DMS79 (cell line): ENCODE data around the gene SCN1A.

Experiments
- DNase-seq: peaks from one replicate; lab custom pipeline; 2025; lab: John Stamatoyannopoulos, UW

SCN1A gene

GRCh38 chr2:165970663-165971062, 157.2 kb downstream of the SCN1A start:
- DNase-seq = no peak

GRCh38 chr2:165969227-165969626, 158.6 kb downstream of the SCN1A start:
- DNase-seq = no peak

DNA sequence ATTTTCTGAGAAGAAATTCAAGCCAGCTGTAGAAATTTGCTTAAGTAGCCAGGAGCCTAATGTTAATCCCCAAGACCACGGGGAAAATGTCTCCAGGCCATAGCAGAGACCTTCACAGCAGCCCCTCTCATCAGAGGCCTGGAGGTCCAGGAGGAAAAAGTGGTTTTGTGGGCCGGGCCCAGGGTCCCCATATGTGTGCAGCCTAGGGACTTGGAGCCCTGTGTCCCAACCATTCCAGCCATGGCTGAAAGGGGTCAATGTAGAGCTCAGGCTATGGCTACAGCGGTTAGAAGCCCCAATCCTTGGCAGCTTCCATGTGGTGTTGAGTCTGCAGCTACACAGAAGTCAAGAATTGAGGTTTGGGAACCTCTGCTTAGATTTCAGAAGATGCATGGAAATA, 160.1 kb downstream of the SCN1A start:
- no peak for DNase-seq

- no peak for DNase-seq
Measured at GRCh38 chr2:165961818-165962217, 166.0 kb downstream of the SCN1A start.

GRCh38 chr2:165959371-165959770, 168.4 kb downstream of the SCN1A start:
- no peak for DNase-seq

DNA sequence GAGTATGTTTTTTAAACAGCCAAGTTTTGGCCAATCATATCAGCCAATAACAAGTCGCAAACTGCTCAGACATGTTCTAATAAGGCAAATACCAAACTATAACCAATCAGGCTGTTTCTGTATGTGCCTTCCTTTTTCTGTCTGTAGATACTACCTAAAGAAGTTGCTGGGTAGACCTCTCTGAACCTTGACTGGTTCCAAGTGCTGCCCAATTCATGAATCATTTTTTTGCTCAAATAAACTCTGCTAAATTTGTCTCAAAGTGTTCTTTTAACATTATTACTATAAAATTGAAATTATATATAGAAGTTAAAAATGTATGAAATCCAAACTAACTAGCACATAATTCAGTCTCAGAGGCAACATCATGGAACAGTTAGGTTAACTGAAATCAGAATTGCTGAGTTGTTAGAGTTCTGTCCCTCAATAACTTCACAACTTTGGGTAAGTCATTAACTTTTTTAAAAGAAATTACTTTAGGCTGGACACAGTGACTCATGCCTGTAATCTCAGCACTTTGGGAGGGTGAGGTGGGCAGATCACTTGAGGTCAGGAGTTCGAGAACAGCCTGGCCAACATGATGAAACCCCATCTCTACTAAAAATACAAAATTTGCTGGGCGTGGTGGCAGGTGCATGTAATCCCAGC, 169.4 kb downstream of the SCN1A start:
- DNase-seq = no peak

GRCh38 chr2:165957030-165957675, 170.7 kb downstream of the SCN1A start:
- DNase-seq = no peak

DNA sequence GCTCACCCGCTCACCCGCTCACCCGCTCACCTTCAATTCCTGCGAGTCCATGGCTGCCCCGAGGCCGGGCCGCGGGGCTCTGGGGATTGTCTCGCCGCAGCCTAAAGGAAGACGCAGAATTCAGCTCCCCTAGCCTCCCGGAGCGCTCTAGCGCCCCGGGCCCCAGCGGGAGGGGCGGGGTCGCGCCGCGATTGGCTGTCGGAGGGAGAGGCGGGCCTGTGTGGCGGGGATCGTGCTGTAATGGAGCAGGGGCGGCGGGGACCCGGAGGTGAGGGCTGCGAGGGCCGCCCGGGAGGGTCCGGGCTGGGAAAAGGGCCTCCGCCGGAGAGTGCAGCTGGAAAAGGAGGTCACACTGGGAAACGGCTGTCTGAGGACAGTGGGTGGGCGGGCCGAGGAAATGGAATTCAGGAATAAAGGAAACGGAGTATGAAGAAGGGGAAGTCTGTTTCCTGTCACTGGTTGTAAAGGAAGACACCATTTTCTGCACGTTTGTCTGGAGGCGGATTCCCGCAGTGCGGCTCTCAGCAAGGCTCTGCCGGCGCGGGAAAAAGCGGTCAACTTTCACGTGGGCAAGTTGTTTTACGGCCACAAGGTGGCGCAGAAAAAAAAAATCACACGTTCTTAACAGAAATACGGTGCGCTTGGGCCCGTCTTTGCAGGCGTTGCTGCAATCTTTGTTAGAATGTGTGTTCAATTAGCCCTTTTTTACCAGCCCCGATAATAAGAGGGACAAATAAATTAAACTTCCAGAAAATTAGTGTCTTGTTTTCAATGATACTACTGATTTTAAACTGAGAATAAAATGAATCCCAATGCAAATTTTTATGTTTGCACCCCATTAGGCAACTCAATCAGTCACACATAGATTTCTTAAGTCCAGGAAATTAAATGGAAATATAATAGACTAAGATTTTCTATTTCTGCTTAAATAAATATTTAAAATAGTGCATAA, 173.9 kb downstream of the SCN1A start, which contains the start of gene TTC21B:
TSS of gene TTC21B (minus strand) at position 122 of the 952 bp plus-strand sequence. CDS start at position 51, 71 bp downstream.
- DNase-seq = peak; percentile 95

DNA sequence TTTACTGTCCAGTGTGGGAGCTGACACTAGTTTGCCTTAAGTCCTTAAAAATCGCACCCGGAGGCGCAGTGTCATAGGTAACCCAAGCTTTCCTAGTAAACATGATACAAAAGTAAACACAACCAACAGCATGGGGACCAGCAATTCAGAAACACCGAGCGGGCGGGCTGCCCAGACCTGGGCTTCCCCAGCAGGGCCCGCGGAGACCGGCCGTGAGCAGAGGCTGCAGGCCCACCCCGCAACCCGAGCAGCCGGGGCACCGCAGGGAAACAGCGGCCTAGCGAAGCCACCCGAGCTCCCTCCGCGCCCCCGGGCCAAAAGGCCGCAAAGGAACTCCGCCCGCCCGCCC, 174.5 kb downstream of the SCN1A start:
- peak; percentile 71 for DNase-seq

- DNase-seq = no peak
Measured at GRCh38 chr2:165952741-165953211, 175.0 kb downstream of the SCN1A start.

DNA sequence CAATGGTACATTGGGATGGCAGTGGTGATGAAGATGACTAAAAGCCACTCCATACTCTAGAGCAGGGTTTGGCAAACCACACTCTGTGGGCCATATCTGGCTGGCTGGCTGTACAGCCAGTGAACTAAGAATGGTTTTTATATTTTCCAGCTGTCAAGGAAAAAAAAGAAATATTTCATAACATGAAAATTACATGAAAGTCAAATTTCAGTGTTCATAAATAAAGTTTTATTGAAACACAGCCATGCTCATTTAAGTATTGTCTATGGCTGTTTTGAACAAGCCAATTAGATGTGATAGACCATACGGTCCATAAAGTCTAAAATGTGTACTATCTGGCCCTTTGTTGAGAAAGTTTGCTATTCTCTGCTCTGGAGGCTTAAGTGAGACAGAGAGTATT, 175.7 kb downstream of the SCN1A start:
- DNase-seq = no peak

DNA sequence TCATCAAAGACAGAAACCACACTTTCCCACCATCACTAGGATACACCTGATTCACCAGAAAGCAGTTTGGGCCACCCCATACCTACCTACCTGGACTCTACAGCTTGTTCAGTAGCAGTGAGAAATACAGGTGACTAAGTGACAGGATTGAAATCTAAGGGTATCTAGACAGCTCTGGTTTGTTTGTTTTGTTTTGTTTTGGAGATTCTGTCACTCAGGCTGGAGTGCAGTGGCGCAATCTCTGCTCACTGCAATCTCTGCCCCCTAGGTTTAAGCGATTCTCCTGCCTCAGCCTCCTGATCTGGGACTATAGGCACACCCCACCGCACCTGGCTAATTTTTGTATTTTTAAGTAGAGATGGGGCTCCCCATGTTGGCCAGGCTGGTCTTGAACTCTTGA, 177.4 kb downstream of the SCN1A start:
- no peak for DNase-seq

- DNase-seq = no peak
Measured at GRCh38 chr2:165941827-165942226, 186.0 kb downstream of the SCN1A start.

DNA sequence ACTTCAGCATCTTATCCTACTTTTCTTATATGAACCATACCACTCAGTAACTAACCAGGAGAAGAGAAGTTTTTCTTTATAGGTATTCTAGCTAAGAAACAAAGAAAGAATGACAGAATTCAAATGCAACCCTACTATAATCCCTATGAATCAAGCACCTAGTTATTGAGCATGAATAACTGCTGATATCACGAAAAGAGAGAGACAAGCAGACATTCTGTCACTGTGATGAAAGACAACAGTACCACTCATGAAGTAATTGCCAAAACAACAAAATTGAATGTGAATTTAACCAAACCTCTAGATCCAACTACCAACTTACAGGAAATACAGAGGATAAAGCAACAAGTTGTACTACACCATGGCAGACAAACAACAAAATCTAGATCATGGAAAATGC, 189.6 kb downstream of the SCN1A start:
- DNase-seq = no peak
